Stimulated activated CD4-positive, alpha-beta T cell treated with anti-CD3 and anti-CD28 coated beads, Interleukin-1b, Interleukin-23, amount 100 ng/mL, for 24 hours (primary cell): ENCODE measurements around the gene MYO1H.
"Not testable (repeated sequence)": the region's sequence is repeated elsewhere in the genome, so short reads cannot be mapped to it uniquely, and the experiment has no call there.

Source experiments
- DNase-seq, 4 experiments: peaks; one replicate each; pipeline ENCODE4 v3.0.0-alpha.2; 2020; ENCODE audit warnings: low read depth in 4 of 4, low spot score in 1 of 4

The MYO1H gene

GRCh38 chr12:109404841-109405240, 57.1 kb downstream of the MYO1H start:
- not testable (repeated sequence) for DNase-seq

- DNase-seq, result not testable (repeated sequence)
These were observed 58.4 kb downstream of the MYO1H start for GRCh38 chr12:109406147-109406546.

GRCh38 chr12:109418848-109419480, 71.3 kb downstream of the MYO1H start:
- no peak for DNase-seq

GRCh38 chr12:109421355-109422087, 73.8 kb downstream of the MYO1H start:
- DNase-seq, result no peak

- no peak for DNase-seq
These were observed 74.6 kb downstream of the MYO1H start for GRCh38 chr12:109422251-109422650.

DNA sequence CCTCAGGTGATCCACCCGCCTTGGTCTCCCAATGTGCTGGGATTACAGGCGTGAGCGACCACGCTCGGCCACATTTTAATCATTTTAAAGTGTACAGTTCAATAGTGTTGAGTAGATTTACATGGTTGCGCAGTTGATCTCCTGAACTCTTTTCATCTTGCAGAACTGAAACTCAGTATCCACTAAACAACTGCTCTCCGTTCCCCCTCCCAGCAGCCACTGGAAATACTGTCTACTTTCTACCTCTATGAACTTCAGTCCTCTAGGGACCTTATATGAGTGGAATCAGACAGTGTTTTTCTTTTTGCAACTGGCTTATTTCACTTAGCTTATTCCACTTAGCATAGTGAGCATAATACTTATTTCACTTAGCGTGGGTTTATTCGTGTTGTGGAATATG, 75.7 kb downstream of the MYO1H start:
- no peak for DNase-seq

GRCh38 chr12:109428037-109428629, 80.4 kb downstream of the MYO1H start:
- DNase-seq, result peak; percentile 35 to 63 (median 60)

GRCh38 chr12:109428804-109429203, 81.1 kb downstream of the MYO1H start:
- DNase-seq, result not testable (repeated sequence)

GRCh38 chr12:109430244-109430643, 82.5 kb downstream of the MYO1H start:
- no peak for DNase-seq

DNA sequence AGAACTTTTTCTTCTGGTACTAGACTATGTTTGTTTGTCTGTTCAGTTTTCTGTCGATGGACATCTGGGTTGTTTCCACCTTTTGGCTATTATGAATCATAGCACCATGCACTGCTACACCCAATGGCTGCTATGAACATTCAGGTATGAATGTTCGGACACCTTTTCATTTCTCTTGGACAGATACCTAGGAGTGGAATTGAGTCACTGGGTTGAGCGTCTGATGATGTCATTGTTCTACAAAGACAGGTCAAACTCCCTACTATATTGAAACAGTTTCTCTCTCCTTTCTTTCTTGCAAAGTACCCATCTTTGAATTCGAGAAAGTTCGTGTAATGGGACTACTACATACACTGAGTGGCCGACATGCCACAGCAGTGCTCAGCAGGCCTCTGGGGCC, 84.7 kb downstream of the MYO1H start:
- DNase-seq, result no peak

- DNase-seq, result peak; percentile 41 to 71 (median 54)
These were observed 85.2 kb downstream of the MYO1H start for GRCh38 chr12:109432842-109433304.

GRCh38 chr12:109433618-109434017, 85.9 kb downstream of the MYO1H start:
- DNase-seq, result no peak

DNA sequence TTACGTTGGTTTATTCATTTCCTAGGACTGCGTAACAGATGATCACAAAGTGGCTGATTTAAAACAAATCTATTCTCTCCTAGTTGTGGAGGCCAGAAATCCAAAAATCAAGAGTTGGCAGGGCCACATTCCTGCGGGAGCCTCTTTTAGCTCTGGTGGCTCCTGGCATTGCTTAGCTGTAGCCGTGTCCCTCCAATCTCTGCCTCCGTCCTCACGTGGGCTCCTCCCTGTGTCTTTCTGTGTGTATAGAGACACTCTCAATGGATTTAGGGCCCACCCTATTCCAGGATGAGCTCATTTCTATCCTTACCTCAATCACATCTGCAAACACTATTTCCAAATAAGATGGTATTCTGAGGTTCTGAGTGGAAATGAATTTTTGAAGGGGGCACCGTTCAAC, 86.9 kb downstream of the MYO1H start:
- DNase-seq, result no peak

GRCh38 chr12:109435428-109436187, 87.9 kb downstream of the MYO1H start:
- no peak for DNase-seq

DNA sequence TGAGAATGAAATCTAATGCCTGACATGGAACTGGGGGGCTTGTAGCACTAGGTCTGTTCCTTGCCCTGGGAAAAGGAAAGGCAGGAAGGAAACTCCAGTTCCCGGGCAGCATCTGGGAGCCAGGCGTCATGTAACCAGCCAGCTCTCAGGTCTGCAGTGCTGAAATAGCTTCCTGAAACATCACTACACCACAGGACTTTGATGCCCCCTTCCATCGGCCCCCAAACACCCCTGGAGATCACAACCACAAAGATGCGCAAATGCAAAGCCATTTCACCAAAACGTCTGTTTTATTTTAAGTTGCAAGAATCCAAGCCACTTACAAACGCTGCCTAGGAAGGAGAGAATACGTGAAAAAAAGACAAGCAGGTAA, 88.5 kb downstream of the MYO1H start:
- no peak for DNase-seq

GRCh38 chr12:109439181-109439580, 91.5 kb downstream of the MYO1H start:
- DNase-seq, result no peak

- DNase-seq, result not testable (repeated sequence)
These were observed 92.3 kb downstream of the MYO1H start for GRCh38 chr12:109439951-109440350.

GRCh38 chr12:109440851-109441490, 93.3 kb downstream of the MYO1H start:
- DNase-seq, result no peak

DNA sequence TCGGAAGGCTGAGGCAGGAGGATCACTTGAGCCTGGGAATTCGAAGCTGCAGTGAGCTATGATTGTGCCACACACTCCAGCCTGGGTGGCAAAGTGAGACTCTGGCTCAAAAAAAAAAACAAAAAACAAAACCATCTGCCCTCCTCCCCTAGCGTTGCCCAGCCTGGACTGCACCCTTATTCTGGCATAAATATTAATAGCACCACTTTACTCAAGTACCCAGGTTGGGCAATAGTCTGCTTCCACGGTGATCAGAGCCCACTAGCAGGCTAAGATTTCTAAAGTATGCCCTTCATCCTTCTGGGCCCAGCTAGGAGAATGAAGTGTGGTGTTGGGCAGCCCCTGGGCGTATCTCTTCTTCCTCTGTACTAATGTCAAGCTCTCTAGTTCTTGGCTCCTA, 96.1 kb downstream of the MYO1H start:
- DNase-seq, result no peak

DNA sequence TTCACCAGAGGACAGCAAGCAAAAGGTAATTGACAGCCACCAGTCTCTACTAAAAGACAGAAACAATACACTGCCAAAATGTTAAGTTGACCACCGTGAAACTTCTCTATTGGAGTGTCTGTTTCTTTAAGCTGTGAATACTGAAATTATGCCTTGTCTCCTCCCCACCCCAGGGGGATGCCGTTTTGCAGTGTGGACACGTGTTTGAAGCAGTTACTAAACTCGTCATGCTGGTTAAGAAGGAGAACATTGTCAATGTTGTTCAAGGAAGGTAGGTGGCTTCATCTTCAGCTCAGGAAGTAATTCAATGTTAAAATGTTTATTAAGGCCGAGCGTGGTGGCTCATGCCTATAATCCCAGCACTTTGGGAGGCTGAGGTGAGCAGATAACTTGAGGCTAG, 96.6 kb downstream of the MYO1H start:
- DNase-seq, result no peak

DNA sequence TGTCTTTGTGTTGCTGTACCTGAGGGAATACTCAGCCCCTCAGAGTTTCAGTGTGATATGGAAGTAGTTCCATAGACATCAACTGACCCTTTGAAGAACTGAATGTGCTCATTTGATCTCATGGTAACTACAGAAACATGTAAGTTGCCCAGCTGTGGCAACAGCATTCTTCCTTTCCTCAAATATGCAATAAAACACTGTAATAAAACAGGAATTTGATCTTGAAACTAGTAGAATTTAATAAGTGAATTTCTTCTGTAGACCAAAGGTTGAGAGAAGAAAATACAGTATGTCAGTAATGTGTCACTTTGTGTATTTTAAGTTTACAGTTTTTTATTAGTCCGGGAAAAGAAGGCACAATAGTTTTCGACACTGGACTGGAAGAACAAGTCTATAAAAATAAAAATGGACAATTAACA, 97.5 kb downstream of the MYO1H start:
- DNase-seq, result no peak
